HG02885 (cell line): ENCODE measurements around the gene CHMP2B.
A peak's percentile ranks its signal among the peaks of the same experiment; 100 is the strongest.

Source experiments
- ATAC-seq: cut with Tn5 transposase; IDR thresholded peaks from one replicate; pipeline ENCODE4 v1.9.1; 2021; ENCODE audit warnings: mild to moderate bottlenecking; ENCODE audit not compliant: unreplicated experiment, poor library complexity

CHMP2B gene

GRCh38 chr3:87227104-87227834, at the start of gene CHMP2B:
TSS of gene CHMP2B (plus strand) at chr3:87227309. CDS start at chr3:87227523, 214 bp downstream.
- peak; percentile 95 for ATAC-seq

- no peak for ATAC-seq
Observed at GRCh38 chr3:87179642-87180041, 47.5 kb upstream of the CHMP2B start.

GRCh38 chr3:87181551-87181950, 45.6 kb upstream of the CHMP2B start:
- ATAC-seq: no peak

GRCh38 chr3:87182023-87182422, 45.1 kb upstream of the CHMP2B start:
- ATAC-seq: no peak

GRCh38 chr3:87186608-87187159, 40.4 kb upstream of the CHMP2B start:
- no peak for ATAC-seq

- no peak for ATAC-seq
Observed at GRCh38 chr3:87191175-87191574, 35.9 kb upstream of the CHMP2B start.

- ATAC-seq: no peak
Observed at GRCh38 chr3:87191641-87192040, 35.5 kb upstream of the CHMP2B start.

GRCh38 chr3:87196879-87197278, 30.2 kb upstream of the CHMP2B start:
- no peak for ATAC-seq

- ATAC-seq: no peak
Observed at GRCh38 chr3:87197531-87197930, 29.6 kb upstream of the CHMP2B start.

GRCh38 chr3:87198774-87199173, 28.3 kb upstream of the CHMP2B start:
- no peak for ATAC-seq

GRCh38 chr3:87199628-87200027, 27.5 kb upstream of the CHMP2B start:
- no peak for ATAC-seq

GRCh38 chr3:87200060-87200647, 27.0 kb upstream of the CHMP2B start:
- ATAC-seq: no peak

GRCh38 chr3:87201727-87202126, 25.4 kb upstream of the CHMP2B start:
- ATAC-seq: no peak

- no peak for ATAC-seq
Observed at GRCh38 chr3:87203809-87204208, 23.3 kb upstream of the CHMP2B start.

GRCh38 chr3:87206070-87206469, 21.0 kb upstream of the CHMP2B start:
- no peak for ATAC-seq

- ATAC-seq: no peak
Observed at GRCh38 chr3:87206635-87207034, 20.5 kb upstream of the CHMP2B start.

- ATAC-seq: no peak
Observed at GRCh38 chr3:87207460-87207859, 19.6 kb upstream of the CHMP2B start.

GRCh38 chr3:87209111-87209510, 18.0 kb upstream of the CHMP2B start:
- ATAC-seq: no peak

GRCh38 chr3:87218560-87218959, 8.5 kb upstream of the CHMP2B start:
- ATAC-seq: no peak

- ATAC-seq: no peak
Observed at GRCh38 chr3:87219611-87220010, 7.5 kb upstream of the CHMP2B start.

GRCh38 chr3:87225659-87226058, 1.4 kb upstream of the CHMP2B start:
- ATAC-seq: no peak

- peak; percentile 1 for ATAC-seq
Observed at GRCh38 chr3:87227835-87228144, 681 bp downstream of the CHMP2B start.
